Measurements from ENCODE around the gene GINS3. TPM values are rescaled to one million over a fixed set of nuclear protein-coding genes. Genes with fewer than 3 reads are reported as not detected.

Gene GINS3
- total and polyA plus RNA-seq, 2 experiments from 2014 or later: 8.8 to 17.8 TPM

- DNase-seq (ENCODE audit: low spot score) (no peak), ATAC-seq (no peak)
- no peak overlapping the region for H3K4me2 ChIP-seq
- Mint-ChIP-seq H3K27me3 (ENCODE audit: insufficient read depth, low read depth, poor library complexity) (peaks cover 5% of the 10 kb centered on the region), H3K4me1 (peaks cover 5% of the 10 kb centered on the region), H3K9me3 (no peaks in the 10 kb centered on the region; the same call in 2 of the 3 replicates), H3K27ac (no peak overlapping the region), H3K36me3 (ENCODE audit: low read depth) (no peaks in the 10 kb centered on the region), H3K4me3 (no peak overlapping the region)
- H3K4me3 ChIP-seq: no peak overlapping the region
- no peaks in the 10 kb centered on the region for H3K27me3 ChIP-seq (ENCODE audit: insufficient read depth)
- H3K27ac ChIP-seq (ENCODE audit: low read depth): no peak overlapping the region
- no peak overlapping the region for H2AFZ ChIP-seq
- no peaks in the 10 kb centered on the region for H3K79me2 ChIP-seq (replicated peaks; ENCODE audit: insufficient read depth)
- H3K9me2 ChIP-seq (ENCODE audit: insufficient read depth): 0 out of 2 replicates have a peak, but pooled peaks cover 2% of the 10 kb centered on the region
- no peaks in the 10 kb centered on the region for H3F3A ChIP-seq (replicated peaks; ENCODE audit: low read depth)
- no peaks in the 10 kb centered on the region for H3K36me3 ChIP-seq (ENCODE audit: insufficient read depth)
- H3K4me1 ChIP-seq (ENCODE audit: insufficient read depth): peaks cover 4% of the 10 kb centered on the region; the same call in 1 of the 2 replicates
- H4K20me1 ChIP-seq (replicated peaks; ENCODE audit: insufficient read depth): no peaks in the 10 kb centered on the region
- TF ChIP-seq STAT1 (IDR thresholded peaks at IDR 0.05; ENCODE audit: unreplicated experiment) (no peak), EZH2 (IDR thresholded peaks at IDR 0.05; ENCODE audit: low read depth, unreplicated experiment) (no peak)
These were observed 38.4 kb downstream of the GINS3 start for GRCh38 chr16:58430718-58431117.

- Histone ChIP-seq H3K79me2 (replicated peaks; ENCODE audit: insufficient read depth) (no peaks in the 10 kb centered on the region), H4K20me1 (replicated peaks; ENCODE audit: insufficient read depth) (no peaks in the 10 kb centered on the region), H3K27ac (ENCODE audit: low read depth) (no peak overlapping the region), H3K4me2 (no peak overlapping the region), H2AFZ (no peak overlapping the region), H3K9me2 (ENCODE audit: insufficient read depth) (0 out of 2 replicates have a peak, but pooled peaks cover 3% of the 10 kb centered on the region), H3F3A (replicated peaks; ENCODE audit: low read depth) (no peaks in the 10 kb centered on the region), H3K4me1 (ENCODE audit: insufficient read depth) (no peaks in the 10 kb centered on the region), H3K36me3 (ENCODE audit: insufficient read depth) (no peaks in the 10 kb centered on the region), H3K27me3 (ENCODE audit: insufficient read depth) (no peaks in the 10 kb centered on the region), H3K4me3 (no peak overlapping the region)
- H3K4me3 Mint-ChIP-seq: no peak overlapping the region
- DNase-seq (ENCODE audit: low spot score) (no peak), ATAC-seq (no peak)
- no peaks in the 10 kb centered on the region for H3K4me1 Mint-ChIP-seq
- peaks cover 3% of the 10 kb centered on the region for H3K27me3 Mint-ChIP-seq (ENCODE audit: insufficient read depth, low read depth, poor library complexity)
- H3K9me3 Mint-ChIP-seq: peaks cover 3% of the 10 kb centered on the region; the same call in 2 of the 3 replicates
- no peak overlapping the region for H3K27ac Mint-ChIP-seq
- H3K36me3 Mint-ChIP-seq (ENCODE audit: low read depth): no peaks in the 10 kb centered on the region
- TF ChIP-seq JUNB (IDR thresholded peaks at IDR 0.05; ENCODE audit: unreplicated experiment) (no peak), CREB1 (CRISPR knock-in tag; IDR thresholded peaks at IDR 0.05; ENCODE audit: low read depth) (no peak), REST (IDR thresholded peaks at IDR 0.05; ENCODE audit: unreplicated experiment) (no peak), EZH2 (IDR thresholded peaks at IDR 0.05; ENCODE audit: low read depth, unreplicated experiment) (no peak), NANOG (IDR thresholded peaks at IDR 0.05; ENCODE audit: borderline replicate concordance) (no peak), ETS1 (IDR thresholded peaks at IDR 0.05) (no peak), STAT1 (IDR thresholded peaks at IDR 0.05; ENCODE audit: unreplicated experiment) (no peak), CTCF (conservative IDR thresholded peaks at IDR 0.05; ENCODE audit: low read depth in 2 of 2) (no peak), EZH2phosphoT487 (IDR thresholded peaks at IDR 0.05; ENCODE audit: unreplicated experiment) (no peak)
These were observed 41.3 kb downstream of the GINS3 start for GRCh38 chr16:58433569-58433951.

All from GM23338 (cell line).